NCI-H460 (cell line): ENCODE data around the gene MYL12B. TPM values are rescaled to one million over a fixed set of nuclear protein-coding genes. Genes with fewer than 3 reads are reported as not detected.
"Not testable (repeated sequence)": the region's sequence is repeated elsewhere in the genome, so short reads cannot be mapped to it uniquely, and the experiment has no call there.

Experiments used
- DNase-seq: peaks from one replicate; pipeline ENCODE4 v3.0.0-alpha.2; 2016; ENCODE audit warnings: low read depth; ENCODE audit errors: extremely low read depth
- polyA plus RNA-seq: library from polyadenylated mRNA; depleted of rRNA; stranded (reverse); fragments of >200 nt; gene quantifications from 2 replicates; pipeline ENCODE4 v1.2.3, GENCODE V29; 2014; cell fraction: nucleus; rRNA removed
- total RNA-seq: library from RNA; depleted of rRNA; stranded (reverse); fragments of >200 nt; shearing (Covaris generic); gene quantifications from 2 replicates; pipeline ENCODE4 v1.2.3, GENCODE V29; 2014; rRNA removed

MYL12B gene
- 410 and 432 TPM in 2 replicates for total RNA-seq
- polyA plus RNA-seq: 168 and 199 TPM in 2 replicates

- DNase-seq: peak; percentile 58
Measured at GRCh38 chr18:3261373-3262233, at the start of gene MYL12B. Gene MYL12B, plus strand, starts transcription at chr18:3262133. Its CDS starts 10,766 bp downstream, at chr18:3272899.

- no peak for DNase-seq
Measured at GRCh38 chr18:3212657-3213056, 49.3 kb upstream of the MYL12B start.

DNA sequence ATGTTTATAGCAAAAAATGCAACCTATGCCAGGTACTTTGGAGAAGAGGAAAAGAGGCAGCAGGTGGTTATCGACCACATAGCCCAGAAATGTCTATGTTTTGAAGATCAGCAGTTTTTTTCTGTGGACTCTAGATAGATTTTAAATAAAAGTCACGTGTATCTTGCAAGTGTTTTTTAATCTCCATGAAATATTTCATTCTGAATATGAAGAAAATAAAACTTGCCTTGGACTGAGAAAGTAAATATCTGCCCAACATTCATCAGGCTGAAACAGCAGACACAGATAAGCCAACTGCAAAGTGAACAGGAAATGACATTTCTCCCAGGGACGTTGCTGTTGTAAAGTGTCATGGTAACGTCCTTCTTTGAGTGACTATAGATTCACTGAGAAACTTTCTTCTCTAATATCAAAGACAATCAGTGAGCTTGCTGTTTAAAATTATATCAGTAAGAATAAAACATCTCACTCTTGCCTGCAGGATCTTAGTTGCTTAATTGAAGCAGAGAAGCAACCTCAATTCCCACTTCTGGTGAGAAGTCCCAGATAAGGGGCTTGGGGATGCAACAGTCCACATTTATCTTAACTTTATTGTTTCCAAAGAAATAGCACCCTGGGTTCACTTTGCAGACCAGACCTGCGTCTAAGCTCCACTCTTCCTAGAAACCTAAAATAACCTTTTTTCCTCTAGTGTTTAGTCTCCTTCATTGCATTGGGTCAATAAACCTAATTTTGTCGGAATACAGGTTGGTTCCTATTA is 48.5 kb upstream of the MYL12B start:
- no peak for DNase-seq

DNA sequence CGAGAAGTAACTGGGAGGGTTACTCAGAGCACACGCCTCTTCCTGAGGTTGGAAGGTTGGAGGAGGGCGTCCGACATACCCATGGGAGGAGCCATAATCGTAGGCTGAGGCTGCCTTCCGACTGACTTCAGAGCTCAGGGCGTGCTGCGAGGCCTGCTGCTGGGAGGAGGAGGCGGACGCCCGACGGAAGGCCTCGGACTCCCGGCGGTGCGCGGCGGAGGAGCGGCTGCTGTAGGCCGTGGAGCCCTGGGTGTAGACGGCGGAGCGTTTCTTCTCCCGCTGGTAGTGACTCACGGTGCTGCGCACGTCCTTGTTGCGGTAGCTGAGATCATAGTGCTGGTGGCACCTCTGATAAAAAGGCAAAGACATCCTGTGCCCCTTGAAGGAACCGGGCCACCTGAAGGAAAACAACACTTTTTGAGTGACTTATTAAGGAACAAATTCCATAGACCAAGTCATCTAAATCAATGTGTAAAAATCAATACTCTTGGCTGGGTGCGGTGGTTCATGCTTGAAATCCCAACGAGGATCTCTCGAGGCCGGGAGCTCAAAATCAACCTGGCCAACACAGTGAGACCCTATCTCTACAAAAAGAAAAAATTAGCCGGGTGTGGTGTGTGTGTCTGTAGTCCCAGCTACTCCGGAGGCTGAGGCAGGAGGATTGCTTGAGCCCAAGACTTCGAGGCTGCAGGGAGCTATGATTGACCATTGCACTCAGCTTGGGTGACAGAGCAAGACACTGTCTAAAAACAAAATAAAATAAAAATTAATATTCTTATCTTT is 46.9 kb upstream of the MYL12B start:
- DNase-seq: no peak

DNA sequence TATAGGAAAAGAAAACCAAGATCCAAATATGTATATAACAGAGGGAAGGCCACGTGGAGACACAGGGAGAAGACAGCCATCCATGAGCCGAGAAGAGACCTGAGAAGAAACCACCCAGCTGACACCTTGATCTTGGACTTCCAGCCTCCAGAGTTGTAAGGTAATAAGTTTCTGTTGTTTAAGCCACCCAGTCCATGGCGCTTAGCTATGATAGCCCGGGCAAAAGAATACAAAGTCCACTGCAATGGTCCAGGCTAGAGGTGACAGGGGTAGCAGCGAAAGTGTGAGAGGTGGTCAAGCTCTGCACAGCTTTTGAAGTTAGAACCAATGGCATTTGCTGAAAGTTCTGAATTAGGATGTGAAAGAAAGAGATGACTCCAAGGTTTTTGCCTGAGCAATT is 44.9 kb upstream of the MYL12B start:
- DNase-seq: no peak

GRCh38 chr18:3217948-3218647 is 43.8 kb upstream of the MYL12B start:
- DNase-seq: peak; percentile 14

DNA sequence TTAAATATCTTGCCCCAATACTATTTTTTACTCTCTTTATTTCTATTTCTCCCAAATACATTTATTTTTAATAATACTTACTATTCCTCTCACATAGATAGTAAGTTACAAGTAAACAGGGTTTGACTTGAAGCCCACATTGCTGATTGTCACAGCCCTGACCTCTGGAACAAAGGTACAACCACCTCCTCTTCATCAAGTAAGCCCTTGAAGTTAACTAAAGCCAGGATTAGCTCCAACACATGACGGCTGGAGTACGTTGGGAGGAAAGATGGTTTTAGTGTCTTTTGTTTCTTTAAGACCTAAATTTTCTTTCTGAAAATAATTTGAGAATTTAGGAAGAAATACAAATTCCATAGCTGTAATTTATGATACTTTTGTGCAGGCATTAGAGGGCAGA is 43.1 kb upstream of the MYL12B start:
- no peak for DNase-seq

DNA sequence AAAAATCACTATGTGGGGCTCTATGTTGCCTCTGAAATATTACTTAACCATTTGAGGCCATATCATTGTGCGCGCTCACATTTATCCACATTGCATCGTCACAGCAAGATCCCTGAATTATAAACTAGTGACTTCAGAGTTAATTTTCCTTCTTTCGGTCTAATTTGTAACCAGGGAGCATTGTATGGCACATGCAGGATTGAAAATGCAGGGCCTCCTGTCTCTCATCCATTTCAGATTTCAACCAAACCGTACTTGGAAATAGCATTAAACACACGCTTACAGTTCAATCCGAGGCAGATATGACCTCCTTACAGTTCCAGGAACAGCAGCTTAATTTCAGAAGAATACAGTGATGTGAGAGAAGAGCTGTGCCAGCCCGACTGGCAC is 42.7 kb upstream of the MYL12B start:
- no peak for DNase-seq

- DNase-seq: no peak
Measured at GRCh38 chr18:3219631-3220335, 42.1 kb upstream of the MYL12B start, which contains the start of gene MYOM1. Gene MYOM1, minus strand, starts transcription at chr18:3219968. Its CDS starts 4,745 bp downstream, at chr18:3215223.

- DNase-seq: not testable (repeated sequence)
Measured at GRCh38 chr18:3220868-3221267, 41.1 kb upstream of the MYL12B start.

- DNase-seq: no peak
Measured at GRCh38 chr18:3221496-3221895, 40.4 kb upstream of the MYL12B start.

GRCh38 chr18:3223356-3223755 is 38.6 kb upstream of the MYL12B start:
- DNase-seq: no peak

DNA sequence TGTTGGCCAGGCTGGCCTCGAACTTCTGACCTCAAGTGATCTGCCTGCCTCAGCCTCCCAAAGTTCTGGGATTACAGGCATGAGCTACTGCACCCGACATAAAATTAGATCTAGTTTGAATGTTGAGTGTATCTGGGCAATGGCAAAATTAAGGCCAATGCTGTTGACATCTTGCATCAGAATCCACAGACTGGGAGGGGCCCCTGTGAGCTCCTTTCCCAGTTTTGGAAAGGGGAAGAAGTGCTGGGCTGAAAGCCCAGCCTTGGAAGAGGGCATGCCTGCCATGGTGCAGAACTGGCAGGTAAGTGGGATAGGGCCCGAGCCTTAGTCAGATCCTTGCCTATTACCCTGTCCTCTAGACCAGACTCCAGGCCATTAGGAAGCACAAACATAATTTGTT is 37.7 kb upstream of the MYL12B start:
- no peak for DNase-seq

- DNase-seq: no peak
Measured at GRCh38 chr18:3225588-3225987, 36.3 kb upstream of the MYL12B start.

GRCh38 chr18:3226048-3226447 is 35.9 kb upstream of the MYL12B start:
- no peak for DNase-seq

GRCh38 chr18:3230401-3231334 is 31.3 kb upstream of the MYL12B start:
- DNase-seq: peak; percentile 72

GRCh38 chr18:3233004-3233403 is 28.9 kb upstream of the MYL12B start:
- no peak for DNase-seq

GRCh38 chr18:3233433-3234168 is 28.3 kb upstream of the MYL12B start:
- DNase-seq: no peak
